Stimulated activated CD4-positive, alpha-beta T cell treated with anti-CD3 and anti-CD28 coated beads, Interleukin-12 subunit alpha, Interleukin-12 subunit beta, amount 100 ng/mL, for 48 hours (primary cell): ENCODE results near the gene CLCA1.

ENCODE experiments used
- DNase-seq, 3 donors: peaks; one replicate each; pipeline ENCODE4 v3.0.0-alpha.2; 2020; ENCODE audit warnings: low read depth in 2 of 3, low spot score in 1 of 3

The CLCA1 gene

GRCh38 chr1:86541859-86542258, 73.1 kb downstream of the CLCA1 start:
- DNase-seq: no peak

- DNase-seq: no peak
Measured at GRCh38 chr1:86542631-86543030, 73.9 kb downstream of the CLCA1 start.

- no peak for DNase-seq
Measured at GRCh38 chr1:86546787-86547221, 78.1 kb downstream of the CLCA1 start, which contains the start of gene CLCA4. TSS of gene CLCA4 (plus strand) at chr1:86547078. CDS start at chr1:86547120, 42 bp downstream.

- no peak for DNase-seq
Measured at GRCh38 chr1:86548839-86549238, 80.1 kb downstream of the CLCA1 start.
